Heart right ventricle (tissue), 16 donors: Measurements from ENCODE around the gene LIN7A. TPM values are rescaled to one million over a fixed set of nuclear protein-coding genes. Genes with fewer than 3 reads are reported as not detected.

Source experiments
- ATAC-seq, 8 donors: fragments of 200-7000 bp; cut with Tn5 transposase; one replicate each; pipeline ENCODE4 v1.9.1; 2020; ENCODE audit warnings: mild to moderate bottlenecking in 8 of 8, moderate library complexity in 8 of 8, moderate number of reproducible peaks in 1 of 8
- DNase-seq, 2 donors: peaks; one replicate each; pipeline ENCODE4 v3.0.0-alpha.2; 2020
- H3K27ac ChIP-seq, 10 donors: fragments of 200-600 bp; sonication (generic) in 2 of 10; one replicate each; pipeline versions ENCODE4 v1.5.0 to v1.8.0; 2020 to 2022; ENCODE audit warnings: mild to moderate bottlenecking in 3 of 10
- H3K27me3 ChIP-seq, 7 donors: fragments of 200-600 bp; one replicate each; pipeline ENCODE4 v1.8.0; 2021 to 2022; ENCODE audit warnings: mild to moderate bottlenecking in 2 of 7
- H3K36me3 ChIP-seq, 9 donors: fragments of 200-600 bp; sonication (generic) in 1 of 9; one replicate each; pipeline versions ENCODE4 v1.5.0 to v1.8.0; 2020 to 2022; ENCODE audit warnings: mild to moderate bottlenecking in 2 of 9
- H3K4me1 ChIP-seq, 9 donors: fragments of 200-600 bp; sonication (generic) in 1 of 9; one replicate each; pipeline versions ENCODE4 v1.5.0 to v1.8.0; 2020 to 2022; ENCODE audit warnings: mild to moderate bottlenecking in 4 of 9
- H3K4me3 ChIP-seq, 10 donors: fragments of 200-600 bp; sonication (generic) in 2 of 10; one replicate each; pipeline versions ENCODE4 v1.5.0 to v1.8.0; 2020 to 2022; ENCODE audit warnings: mild to moderate bottlenecking in 7 of 10, moderate library complexity in 2 of 10
- H3K9me3 ChIP-seq, 11 donors: fragments of 200-600 bp in 10 of 11; sonication (generic) in 2 of 11; one replicate each; pipeline versions ENCODE4 v1.5.0 to v1.8.0; 2013 to 2022; ENCODE audit warnings: mild to moderate bottlenecking in 2 of 11, control low read depth in 1 of 11, moderate library complexity in 1 of 11
- CTCF ChIP-seq, 9 donors: fragments of 200-600 bp; sonication (generic) in 2 of 9; IDR thresholded peaks; one replicate each; pipeline versions ENCODE4 v1.5.0 to v1.8.0; 2021 to 2022; ENCODE audit warnings: antibody characterized with exemption in 9 of 9, mild to moderate bottlenecking in 5 of 9, moderate library complexity in 1 of 9
- WGBS, 2 donors: extraction: QIAGEN DNeasy Blood & Tissue Kit; methylation state at CpG; one replicate each; pipeline ENCODE4 v1.1.7; 2013; ENCODE audit warnings: inconsistent platforms in 1 of 2; 5-methylcytosine and 5-hydroxymethylcytosine counted together
- intact Hi-C, 10 donors: fragments of 100-400 bp; cut with DNase I; formaldehyde crosslinking; loops; one replicate each; pipeline versions ENCODE4 v1.11.1 to v1.14.2; 2022
- polyA plus RNA-seq, 2 donors: library from polyadenylated mRNA; stranded (reverse); fragments of 200-250 nt; gene quantifications; one replicate each; pipeline ENCODE4 v1.2.3, GENCODE V29; 2013
- total RNA-seq, 10 donors: library from RNA; stranded (reverse); fragmentation: NEBNext Ultra II Directional in 3 of 10; extraction: Animal tissue kit (Norgen Biotek cat#: 25700) in 3 of 10; gene quantifications; one replicate each; pipeline versions ENCODE4 v1.2.1 to v1.2.4, GENCODE V29; 2021 to 2023
- donor health status: Arrhythmogenic right ventricular cardiomyopathy.
- donor health status: ischemic (EF 13 %, LVEDD 7.1; RV severe dilation, severe dysfunction).
- donor health status: healthy with polysubstance abuse.
- donor health status: DM: no; HTN: yes; CAD: no.
- donor health status: DM: no; HTN: no; CAD: no.
- donor health status: ischemic (EF 25% LVEDD 6.9; RV normal size, moderate dysfunction).
- donor health status: ischemic (EF 25% LVEDD 5.7; RV mildly dilated, moderate dysfunction).
- donor health status: healthy.
- donor health status: DM: yes; HTN: yes; CAD: no.
- donor health status: Ischemic cardiomyopathy.
- donor health status: ischemic (EF 35%, LVEDD 5.7; RV mildly dilated, moderate dysfunction).
- donor health status: nonischemic (EF 11% LVEDD 7.7; RV severe dilation, severe dysfunction).
- donor health status: DM: yes; HTN: yes; CAD: no.
- donor health status: PGD.
- donor health status: ischemic (EF 29% LVEDD 5.4; RV normal size, mild dysfunction).
- donor health status: nonischemic (EF 23%, LVEDD 6.1; RV moderate dilation, normal function).

The LIN7A gene
- total and polyA plus RNA-seq, 12 donors = 6.2 to 15.3 (median 10.2) TPM

GRCh38 chr12:80825506-80825905, 112.2 kb downstream of the LIN7A start:
- DNase-seq (no peak), ATAC-seq (no peak)
- intact Hi-C loops = no loop called here
- 77 to 79% methylated on average over 2 of the region's 2 CpGs for WGBS, 2 donors
- H3K9me3 ChIP-seq = peaks cover 0 to 9% (median 0%) of the 10 kb centered on the region in 11 donors
- H3K4me1 ChIP-seq = peaks cover 0 to 23% (median 2%) of the 10 kb centered on the region in 9 donors
- no peak overlapping the region for H3K27ac ChIP-seq
- TF ChIP-seq CTCF (IDR thresholded peaks at IDR 0.05) = no peak
- peaks cover 0 to 4% (median 0%) of the 10 kb centered on the region in 9 donors for H3K36me3 ChIP-seq
- no peak overlapping the region for H3K4me3 ChIP-seq
- H3K27me3 ChIP-seq = no peaks in the 10 kb centered on the region

GRCh38 chr12:80823393-80823792, 114.3 kb downstream of the LIN7A start:
- no peak overlapping the region for H3K27ac ChIP-seq

GRCh38 chr12:80821513-80822000, 116.2 kb downstream of the LIN7A start:
- 63 to 70% methylated on average over 4 of the region's 4 CpGs for WGBS, 2 donors

More at GRCh38 chr12:80823393-80823792, 114.3 kb downstream of the LIN7A start:
- peaks cover 0 to 4% (median 0%) of the 10 kb centered on the region in 9 donors for H3K36me3 ChIP-seq
- peaks cover 0 to 9% (median 0%) of the 10 kb centered on the region in 11 donors for H3K9me3 ChIP-seq
- no peak overlapping the region for H3K4me3 ChIP-seq
- H3K27me3 ChIP-seq = no peaks in the 10 kb centered on the region
- ATAC-seq (no peak), DNase-seq (no peak)
- no peak for TF ChIP-seq CTCF (IDR thresholded peaks at IDR 0.05)
- peaks cover 0 to 34% (median 0%) of the 10 kb centered on the region in 9 donors for H3K4me1 ChIP-seq
- intact Hi-C loops = no loop called here
- WGBS, 2 donors = 57 to 73% methylated on average over 3 of the region's 3 CpGs

GRCh38 chr12:80818878-80819277, 118.9 kb downstream of the LIN7A start:
- DNase-seq (no peak), ATAC-seq (peak in 2 of 8 donors; percentile 64 to 70)
- intact Hi-C loops = no loop called here
- Histone ChIP-seq H3K36me3 (peaks cover 0 to 4% (median 0%) of the 10 kb centered on the region in 9 donors), H3K4me3 (no peak overlapping the region), H3K27ac (peak overlapping the region in 3 of 10 donors; percentile 45 to 69 (median 63)), H3K27me3 (no peaks in the 10 kb centered on the region), H3K4me1 (peaks cover 0 to 47% (median 0%) of the 10 kb centered on the region in 9 donors), H3K9me3 (peaks cover 0 to 9% (median 0%) of the 10 kb centered on the region in 11 donors)
- TF ChIP-seq CTCF (IDR thresholded peaks at IDR 0.05) = no peak

More at GRCh38 chr12:80821513-80822000, 116.2 kb downstream of the LIN7A start:
- Histone ChIP-seq H3K9me3 (peaks cover 0 to 9% (median 0%) of the 10 kb centered on the region in 11 donors), H3K27me3 (no peaks in the 10 kb centered on the region), H3K36me3 (peaks cover 0 to 4% (median 0%) of the 10 kb centered on the region in 9 donors), H3K4me1 (peaks cover 0 to 36% (median 0%) of the 10 kb centered on the region in 9 donors), H3K4me3 (no peak overlapping the region), H3K27ac (no peak overlapping the region)
- DNase-seq (peak in 1 of 2 donors; percentile 5), ATAC-seq (peak in 7 of 8 donors; percentile 17 to 73 (median 49))
- intact Hi-C loops = no loop called here
- no peak for TF ChIP-seq CTCF (IDR thresholded peaks at IDR 0.05)
